Measurements from ENCODE around the gene AGFG1. TPM values are rescaled to one million over a fixed set of nuclear protein-coding genes. Genes with fewer than 3 reads are reported as not detected.

Gene AGFG1
- total RNA-seq, 1 donor: 56.1 TPM

- H3K4me3 ChIP-seq (ENCODE audit: low read depth, low read length): no peak overlapping the region
- no peak for TF ChIP-seq CTCF (IDR thresholded peaks at IDR 0.05; ENCODE audit: insufficient read depth, low read depth, low read length)
- peak; percentile 27 for DNase-seq (ENCODE audit: low read depth)
Measured at GRCh38 chr2:227503433-227504406, 31.8 kb downstream of the AGFG1 start.

GRCh38 chr2:227504700-227505099, 32.7 kb downstream of the AGFG1 start:
- no peak for TF ChIP-seq CTCF (IDR thresholded peaks at IDR 0.05; ENCODE audit: insufficient read depth, low read depth, low read length)
- no peak overlapping the region for H3K4me3 ChIP-seq (ENCODE audit: low read depth, low read length)
- peak; percentile 91 for DNase-seq (ENCODE audit: low read depth)

GRCh38 chr2:227506456-227506855, 34.5 kb downstream of the AGFG1 start:
- peak; percentile 67 for DNase-seq (ENCODE audit: low read depth)
- no peak for TF ChIP-seq CTCF (IDR thresholded peaks at IDR 0.05; ENCODE audit: insufficient read depth, low read depth, low read length)
- H3K4me3 ChIP-seq (ENCODE audit: low read depth, low read length): no peak overlapping the region

- no peak overlapping the region for H3K4me3 ChIP-seq (ENCODE audit: low read depth, low read length)
- TF ChIP-seq CTCF (IDR thresholded peaks at IDR 0.05; ENCODE audit: insufficient read depth, low read depth, low read length): no peak
- DNase-seq (ENCODE audit: low read depth): no peak
Measured at GRCh38 chr2:227507963-227508362, 36.0 kb downstream of the AGFG1 start.

- H3K4me3 ChIP-seq (ENCODE audit: low read depth, low read length): no peak overlapping the region
- no peak for DNase-seq (ENCODE audit: low read depth)
- TF ChIP-seq CTCF (IDR thresholded peaks at IDR 0.05; ENCODE audit: insufficient read depth, low read depth, low read length): no peak
Measured at GRCh38 chr2:227509076-227509475, 37.1 kb downstream of the AGFG1 start.

GRCh38 chr2:227509824-227510619, 38.1 kb downstream of the AGFG1 start:
- H3K4me3 ChIP-seq (ENCODE audit: low read depth, low read length): peak overlapping the region; percentile 10
- peak; percentile 52 for DNase-seq (ENCODE audit: low read depth)
- TF ChIP-seq CTCF (IDR thresholded peaks at IDR 0.05; ENCODE audit: insufficient read depth, low read depth, low read length): no peak
